Suppressor macrophage treated with lipopolysaccharide for 1 hour (primary cell): ENCODE data around the gene ATXN2.
"Not testable (repeated sequence)": the region's sequence is repeated elsewhere in the genome, so short reads cannot be mapped to it uniquely, and the experiment has no call there.

Experiments used
- DNase-seq, 3 donors: peaks; one replicate each; pipeline ENCODE4 v3.0.0-alpha.2; 2020 to 2022

The ATXN2 gene, protein sequence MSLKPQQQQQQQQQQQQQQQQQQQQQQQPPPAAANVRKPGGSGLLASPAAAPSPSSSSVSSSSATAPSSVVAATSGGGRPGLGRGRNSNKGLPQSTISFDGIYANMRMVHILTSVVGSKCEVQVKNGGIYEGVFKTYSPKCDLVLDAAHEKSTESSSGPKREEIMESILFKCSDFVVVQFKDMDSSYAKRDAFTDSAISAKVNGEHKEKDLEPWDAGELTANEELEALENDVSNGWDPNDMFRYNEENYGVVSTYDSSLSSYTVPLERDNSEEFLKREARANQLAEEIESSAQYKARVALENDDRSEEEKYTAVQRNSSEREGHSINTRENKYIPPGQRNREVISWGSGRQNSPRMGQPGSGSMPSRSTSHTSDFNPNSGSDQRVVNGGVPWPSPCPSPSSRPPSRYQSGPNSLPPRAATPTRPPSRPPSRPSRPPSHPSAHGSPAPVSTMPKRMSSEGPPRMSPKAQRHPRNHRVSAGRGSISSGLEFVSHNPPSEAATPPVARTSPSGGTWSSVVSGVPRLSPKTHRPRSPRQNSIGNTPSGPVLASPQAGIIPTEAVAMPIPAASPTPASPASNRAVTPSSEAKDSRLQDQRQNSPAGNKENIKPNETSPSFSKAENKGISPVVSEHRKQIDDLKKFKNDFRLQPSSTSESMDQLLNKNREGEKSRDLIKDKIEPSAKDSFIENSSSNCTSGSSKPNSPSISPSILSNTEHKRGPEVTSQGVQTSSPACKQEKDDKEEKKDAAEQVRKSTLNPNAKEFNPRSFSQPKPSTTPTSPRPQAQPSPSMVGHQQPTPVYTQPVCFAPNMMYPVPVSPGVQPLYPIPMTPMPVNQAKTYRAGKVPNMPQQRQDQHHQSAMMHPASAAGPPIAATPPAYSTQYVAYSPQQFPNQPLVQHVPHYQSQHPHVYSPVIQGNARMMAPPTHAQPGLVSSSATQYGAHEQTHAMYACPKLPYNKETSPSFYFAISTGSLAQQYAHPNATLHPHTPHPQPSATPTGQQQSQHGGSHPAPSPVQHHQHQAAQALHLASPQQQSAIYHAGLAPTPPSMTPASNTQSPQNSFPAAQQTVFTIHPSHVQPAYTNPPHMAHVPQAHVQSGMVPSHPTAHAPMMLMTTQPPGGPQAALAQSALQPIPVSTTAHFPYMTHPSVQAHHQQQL

DNA sequence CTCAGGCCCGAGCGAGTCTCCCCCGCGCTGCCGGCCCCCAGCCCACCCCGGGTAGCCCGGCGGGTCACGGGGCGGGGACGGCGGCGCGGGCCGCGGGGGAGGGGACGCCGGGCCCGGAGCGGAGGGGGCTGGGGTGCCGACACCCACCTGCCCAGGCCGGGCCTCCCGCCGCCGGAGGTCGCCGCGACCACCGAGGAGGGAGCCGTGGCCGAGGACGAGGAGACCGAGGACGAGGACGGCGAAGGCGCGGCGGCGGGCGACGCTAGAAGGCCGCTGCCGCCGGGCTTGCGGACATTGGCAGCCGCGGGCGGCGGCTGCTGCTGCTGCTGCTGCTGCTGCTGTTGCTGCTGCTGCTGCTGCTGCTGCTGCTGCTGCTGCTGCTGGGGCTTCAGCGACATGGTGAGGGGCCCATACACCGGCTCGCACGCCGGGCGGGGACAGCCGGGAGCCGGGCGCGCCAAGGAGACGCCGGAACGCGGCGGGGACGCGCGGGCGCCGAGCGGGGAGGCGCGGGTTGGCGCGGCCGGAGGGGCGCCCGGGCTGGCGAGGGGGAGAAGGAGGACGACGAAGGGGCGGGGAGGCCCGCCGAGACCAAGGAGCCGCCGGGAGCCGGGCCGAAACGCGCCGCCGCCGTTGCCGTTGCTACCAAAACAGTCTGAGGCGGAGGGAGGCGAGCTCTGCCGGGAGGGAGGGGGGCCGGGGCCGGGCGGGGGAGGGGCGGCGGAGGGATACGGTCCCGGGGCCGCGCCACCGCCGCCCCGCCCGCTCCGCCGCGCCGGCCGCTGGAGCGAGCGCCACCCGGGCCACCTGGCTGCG, at the start of gene ATXN2:
Gene ATXN2, minus strand, starts transcription at position 679 of the 816 bp plus-strand sequence. Its CDS starts 281 bp downstream, at position 398.
- DNase-seq: peak; percentile 60 to 92 (median 80)

DNA sequence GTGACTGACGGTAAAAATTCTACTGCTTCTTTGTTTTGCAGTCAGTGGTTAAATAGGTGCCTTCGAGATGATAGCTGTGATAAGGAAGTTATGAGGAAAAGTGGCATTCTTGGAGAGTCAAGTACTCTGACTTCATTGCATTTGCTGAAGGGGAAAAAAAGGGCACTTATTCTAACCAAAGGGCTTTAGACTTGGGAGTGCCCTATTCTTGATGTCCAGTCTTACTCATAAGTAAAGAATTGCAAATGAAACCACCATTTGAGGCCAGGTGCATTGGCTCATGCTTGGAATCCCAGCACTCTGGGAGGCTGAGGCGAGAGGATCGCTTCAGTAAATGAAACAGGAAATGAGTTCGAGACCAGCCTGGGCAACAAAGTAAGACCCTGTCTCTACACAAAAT, 46.3 kb upstream of the ATXN2 start:
- no peak for DNase-seq

DNA sequence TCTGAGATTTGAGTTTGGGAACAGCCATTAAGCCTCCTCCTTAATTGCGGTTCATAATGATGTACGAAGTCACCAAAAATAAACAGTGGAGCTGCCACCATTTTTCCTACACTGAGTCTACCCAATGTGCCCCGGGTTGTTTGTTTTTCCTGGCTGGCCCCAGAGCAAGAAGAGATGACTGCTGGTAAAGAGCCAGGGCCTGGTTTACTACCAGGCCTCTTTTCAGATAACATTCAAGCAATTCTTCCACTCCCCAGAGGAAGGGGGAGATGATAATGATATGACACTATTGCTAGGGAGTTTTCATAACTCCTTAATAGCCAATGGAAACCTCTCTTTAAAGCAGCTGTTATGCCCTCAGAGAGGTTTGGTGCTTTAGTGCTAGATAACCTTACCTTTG, 44.3 kb upstream of the ATXN2 start:
- DNase-seq: no peak

DNA sequence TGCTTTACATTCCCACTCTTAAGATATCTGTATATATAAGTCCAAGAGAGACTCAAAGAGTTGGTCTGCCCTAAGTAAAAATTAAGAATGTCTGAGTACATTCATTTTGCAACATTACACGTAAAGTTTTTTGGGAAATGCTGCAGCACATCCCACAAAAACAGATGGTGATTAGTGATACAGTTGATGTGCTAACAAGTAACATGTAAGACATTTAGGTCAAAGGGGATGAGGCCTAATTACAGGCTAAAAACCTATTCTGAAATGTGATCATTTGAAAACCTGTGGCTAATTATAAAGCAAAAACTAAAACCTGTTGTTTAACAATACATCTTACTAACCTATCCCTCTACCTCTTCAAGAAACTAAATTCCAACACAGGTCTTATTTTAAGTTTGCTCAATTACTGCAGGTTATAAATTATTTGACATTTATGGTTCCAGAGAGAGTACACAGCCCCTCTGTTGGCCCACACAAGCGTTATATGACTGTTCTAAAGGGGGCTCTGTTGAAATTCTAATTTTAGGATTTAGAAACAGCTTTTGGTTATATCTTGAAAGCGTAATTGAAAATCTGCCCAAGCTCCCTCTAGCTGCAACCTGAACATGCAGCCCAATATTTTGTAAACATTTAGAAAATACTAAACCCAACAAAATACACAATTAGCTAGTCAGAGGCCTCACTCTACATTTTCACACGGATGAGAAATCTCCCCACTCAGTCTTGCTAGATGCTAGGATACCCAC, 43.7 kb upstream of the ATXN2 start:
- DNase-seq: no peak

DNA sequence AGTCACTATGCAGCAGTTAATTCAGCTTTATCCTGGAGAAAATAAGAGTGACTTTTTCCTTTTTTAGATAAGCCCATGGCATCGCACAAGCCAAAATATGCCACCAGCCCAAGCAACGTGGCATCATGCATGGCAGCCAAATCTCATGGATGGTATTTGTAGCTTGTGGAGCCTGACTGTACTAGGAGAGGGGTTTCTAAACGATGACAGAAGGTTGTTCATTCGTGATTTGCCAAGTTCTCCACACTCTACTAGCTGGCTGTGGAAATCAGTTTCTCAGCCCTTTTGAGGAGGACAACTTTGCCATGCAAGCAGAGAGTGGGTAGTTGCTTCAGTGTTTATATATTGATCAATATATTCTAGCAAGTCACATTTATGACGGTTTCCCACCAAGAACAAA, 41.4 kb upstream of the ATXN2 start:
- no peak for DNase-seq

DNA sequence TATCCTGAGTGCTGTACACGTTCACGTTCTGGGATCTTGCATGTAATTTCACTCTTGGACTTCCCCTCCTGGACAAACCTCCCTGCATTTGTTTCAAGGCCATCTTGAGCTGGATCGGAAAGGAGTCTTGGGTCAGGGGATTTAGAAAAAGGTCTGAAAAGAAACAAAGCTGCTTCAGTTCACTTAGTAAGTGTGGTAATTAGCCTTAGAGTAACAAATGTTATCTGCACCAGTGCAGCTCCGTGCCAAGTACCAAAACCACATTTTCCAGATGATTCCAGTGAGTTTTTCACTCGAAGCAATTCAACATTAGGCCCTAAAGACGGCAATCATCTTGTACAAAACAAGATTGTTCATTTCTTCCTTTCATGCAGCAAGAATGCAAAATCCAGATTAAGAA, 39.4 kb upstream of the ATXN2 start:
- DNase-seq: no peak

DNA sequence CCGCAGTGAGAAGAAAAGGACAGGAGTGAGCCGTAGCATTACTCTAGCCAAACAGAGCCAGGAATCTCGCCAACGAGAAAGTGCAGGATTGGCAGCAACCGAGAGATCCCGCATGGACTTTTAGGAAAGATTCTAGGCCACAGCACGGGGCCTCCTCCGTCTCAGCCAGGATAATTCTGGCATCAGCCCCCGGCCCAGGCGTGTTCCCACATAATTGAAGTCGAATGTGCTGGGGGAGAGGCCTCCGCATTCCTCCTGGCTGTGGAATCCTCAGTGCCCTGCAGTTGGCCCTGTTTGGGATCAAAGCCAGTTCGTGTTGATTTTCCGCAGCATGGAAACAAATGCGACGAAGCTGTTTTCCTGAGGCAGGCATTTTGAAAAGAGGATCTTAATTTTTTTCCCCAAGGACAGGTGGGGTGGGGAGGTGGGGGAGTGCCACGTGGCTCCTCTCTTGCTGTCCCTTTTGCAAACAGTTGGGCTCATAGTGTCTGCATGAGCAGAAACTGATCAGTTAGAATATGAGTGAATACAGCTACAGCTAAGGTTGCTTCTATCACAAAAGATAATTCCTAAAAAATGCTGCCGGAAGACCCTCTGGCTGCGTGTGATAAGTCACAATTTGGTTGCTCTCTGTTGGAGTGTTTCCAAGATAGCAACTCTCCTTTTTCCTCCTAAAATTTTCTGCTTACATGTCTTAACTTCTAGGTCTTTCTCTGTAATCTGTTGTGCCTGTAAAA, 37.3 kb upstream of the ATXN2 start:
- DNase-seq: no peak

DNA sequence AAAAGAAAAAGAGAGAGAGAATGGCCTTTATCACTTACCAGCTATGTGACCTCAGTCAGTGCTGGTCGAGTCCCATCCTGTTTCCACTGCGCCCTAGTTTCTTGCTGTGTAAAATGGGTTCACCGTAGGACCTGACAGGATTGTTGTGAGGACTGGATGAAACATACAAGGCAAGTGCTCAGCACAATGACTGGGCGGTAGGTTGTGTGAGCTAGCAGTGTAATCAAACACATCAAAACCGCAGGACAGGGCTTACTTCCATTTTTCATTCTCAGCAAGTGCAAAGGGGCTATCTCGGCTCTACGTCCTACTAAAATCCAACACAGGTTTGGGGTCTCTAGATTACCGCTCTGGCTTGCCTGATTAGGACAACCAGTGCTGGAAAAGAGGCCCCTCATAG, 36.4 kb upstream of the ATXN2 start:
- peak in 2 of 3 donors; percentile 2 to 8 for DNase-seq

DNA sequence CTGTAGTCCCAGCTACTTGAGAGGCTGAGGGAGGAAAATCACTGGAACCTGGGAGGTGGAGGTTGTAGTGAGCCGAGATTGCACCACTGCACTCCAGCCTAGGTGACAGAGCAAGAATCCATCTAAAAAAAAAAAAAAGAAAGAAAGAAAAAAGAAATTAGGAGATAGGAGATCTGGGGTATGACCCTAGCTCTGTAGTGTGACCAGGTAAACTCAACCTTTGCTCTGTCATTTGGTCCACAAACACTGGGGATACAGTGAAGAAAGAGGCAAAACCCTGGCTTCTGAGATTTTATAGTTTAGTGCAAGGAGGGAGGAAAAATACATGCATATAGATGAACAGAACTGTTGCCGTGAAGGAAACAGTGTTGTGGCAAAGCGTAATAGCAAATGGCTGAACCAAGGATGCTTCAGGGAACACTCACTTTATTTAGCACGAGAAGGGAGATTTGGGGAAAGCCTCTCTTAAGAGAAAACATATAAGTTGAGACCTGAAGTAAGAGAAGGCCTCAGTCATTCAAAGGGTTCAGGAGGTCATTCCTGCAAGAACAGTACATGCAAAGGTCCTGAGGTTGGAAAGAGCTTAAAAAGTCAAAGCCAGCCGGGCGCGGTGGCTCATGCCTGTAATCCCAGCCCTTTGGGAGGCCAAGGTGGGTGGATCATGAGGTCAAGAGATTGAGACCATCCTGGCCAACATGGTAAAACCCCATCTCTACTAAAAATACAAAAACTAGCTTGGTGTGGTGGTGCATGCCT, 29.6 kb upstream of the ATXN2 start:
- DNase-seq: no peak

DNA sequence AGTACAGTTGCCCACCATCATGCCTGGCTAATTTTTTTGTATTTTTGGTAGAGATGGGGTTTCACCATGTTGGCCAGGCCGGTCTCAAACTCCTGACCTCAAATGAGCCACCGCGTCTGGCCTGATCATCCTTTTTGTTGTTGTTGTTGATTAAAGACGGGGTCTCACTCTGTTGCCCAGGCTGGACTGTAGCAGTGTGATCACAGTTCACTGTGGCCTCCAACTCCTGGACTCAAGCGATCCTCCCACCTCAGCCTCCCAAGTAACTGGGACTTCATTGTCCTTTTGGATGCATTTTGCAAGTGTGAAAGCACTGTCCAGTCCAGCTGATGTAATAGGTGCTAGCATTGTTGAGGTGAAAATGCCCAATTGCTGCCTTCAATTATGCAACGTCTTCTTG, 27.1 kb upstream of the ATXN2 start:
- no peak for DNase-seq

DNA sequence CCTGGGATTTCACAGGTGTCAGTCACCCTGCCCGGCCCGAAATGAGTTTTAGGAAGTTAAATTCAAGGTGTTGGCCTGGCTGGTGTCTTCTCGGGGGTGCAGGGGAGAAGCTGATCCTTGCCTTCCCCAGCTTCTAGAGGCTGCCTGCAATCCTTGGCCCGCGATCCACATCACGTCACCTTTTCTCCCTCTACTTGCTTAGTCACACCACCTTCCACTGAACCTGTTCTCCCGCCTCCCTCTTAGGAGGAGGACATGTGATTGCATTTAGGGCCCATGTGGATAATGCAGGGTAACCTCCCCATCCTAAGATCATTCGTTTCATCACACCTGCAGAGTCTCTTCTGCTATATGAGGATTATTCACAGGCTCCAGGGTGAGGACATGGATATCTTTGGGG, 25.4 kb upstream of the ATXN2 start:
- no peak for DNase-seq

DNA sequence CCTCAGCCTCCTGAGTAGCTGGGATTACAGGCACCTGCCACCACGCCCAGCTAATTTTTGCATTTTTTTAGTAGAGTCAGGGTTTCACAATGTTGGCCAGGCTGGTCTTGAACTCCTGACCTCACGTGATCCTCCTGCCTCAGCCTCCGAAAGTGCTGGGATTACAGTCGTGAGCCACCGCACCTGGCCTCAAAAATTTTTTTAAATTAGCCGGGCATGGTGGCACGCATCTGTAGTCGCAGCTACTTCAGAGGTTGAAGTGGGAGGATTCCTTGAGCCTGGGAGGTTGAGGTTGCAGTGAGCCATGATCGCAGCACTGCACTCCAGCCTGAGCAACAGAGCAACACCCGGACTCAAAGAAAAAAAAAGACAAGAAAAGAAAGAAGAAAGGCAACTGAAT, 18.7 kb upstream of the ATXN2 start:
- DNase-seq: not testable (repeated sequence)

DNA sequence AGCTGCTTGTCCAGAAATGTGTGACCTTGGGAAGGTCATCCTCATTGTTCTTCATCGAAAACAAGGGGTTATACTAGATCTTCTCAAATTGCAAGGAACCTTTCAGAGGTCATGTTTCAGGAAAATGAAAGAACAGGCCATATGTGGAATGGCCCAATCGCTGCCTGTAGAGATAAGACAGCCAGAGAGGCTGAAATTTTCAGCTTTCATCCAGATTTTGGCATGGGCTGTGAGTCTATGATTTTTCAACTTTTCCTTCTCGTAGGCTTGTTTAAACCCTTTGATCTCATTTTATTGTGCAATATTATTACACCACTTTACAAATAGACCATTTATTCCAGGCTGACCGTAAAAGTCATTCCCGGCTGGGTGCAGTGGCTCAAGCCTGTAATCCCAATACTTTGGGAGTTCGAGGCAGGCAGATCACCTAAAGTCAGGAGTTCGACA, 17.1 kb upstream of the ATXN2 start:
- no peak for DNase-seq

DNA sequence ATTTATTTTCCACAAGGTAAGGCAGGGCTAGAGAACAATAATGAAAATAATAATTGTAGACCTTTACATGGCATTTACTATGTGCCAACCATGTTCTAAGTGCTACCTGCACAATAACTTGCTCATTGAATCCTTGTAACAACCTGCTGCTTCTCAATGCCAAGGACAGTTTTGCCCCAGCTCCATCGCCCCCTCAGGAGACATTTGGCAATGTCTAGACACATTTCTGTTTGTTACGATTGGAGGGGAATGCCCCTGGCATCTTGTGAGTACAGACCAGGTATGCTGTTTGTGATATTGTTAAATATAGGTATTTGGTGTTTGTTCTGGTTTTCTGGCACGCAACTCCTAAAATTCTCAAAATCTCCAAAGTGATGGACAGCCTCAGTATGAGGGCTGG, 8.1 kb upstream of the ATXN2 start:
- DNase-seq: no peak

DNA sequence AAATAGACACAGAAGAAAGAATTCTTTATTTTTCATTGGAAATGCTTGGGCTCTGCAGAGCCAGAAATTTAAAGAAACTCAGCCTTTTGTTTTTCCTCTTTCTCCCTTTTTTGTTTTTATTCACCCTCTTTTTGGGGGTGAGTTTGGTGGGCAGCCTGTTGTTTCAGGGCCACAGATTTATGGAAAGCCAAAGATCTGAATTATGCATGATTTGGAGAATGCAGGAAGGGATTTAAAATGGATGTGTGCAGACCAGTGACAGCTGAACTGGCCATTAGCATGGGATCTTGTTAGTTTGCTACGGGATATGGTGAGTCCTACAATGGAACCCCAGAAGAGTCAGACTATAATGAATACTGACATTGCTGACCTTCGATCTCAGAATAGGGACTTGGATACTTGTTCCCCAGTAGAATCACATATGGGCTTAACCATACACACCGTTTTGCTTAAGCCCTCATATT, 7.7 kb upstream of the ATXN2 start:
- no peak for DNase-seq

DNA sequence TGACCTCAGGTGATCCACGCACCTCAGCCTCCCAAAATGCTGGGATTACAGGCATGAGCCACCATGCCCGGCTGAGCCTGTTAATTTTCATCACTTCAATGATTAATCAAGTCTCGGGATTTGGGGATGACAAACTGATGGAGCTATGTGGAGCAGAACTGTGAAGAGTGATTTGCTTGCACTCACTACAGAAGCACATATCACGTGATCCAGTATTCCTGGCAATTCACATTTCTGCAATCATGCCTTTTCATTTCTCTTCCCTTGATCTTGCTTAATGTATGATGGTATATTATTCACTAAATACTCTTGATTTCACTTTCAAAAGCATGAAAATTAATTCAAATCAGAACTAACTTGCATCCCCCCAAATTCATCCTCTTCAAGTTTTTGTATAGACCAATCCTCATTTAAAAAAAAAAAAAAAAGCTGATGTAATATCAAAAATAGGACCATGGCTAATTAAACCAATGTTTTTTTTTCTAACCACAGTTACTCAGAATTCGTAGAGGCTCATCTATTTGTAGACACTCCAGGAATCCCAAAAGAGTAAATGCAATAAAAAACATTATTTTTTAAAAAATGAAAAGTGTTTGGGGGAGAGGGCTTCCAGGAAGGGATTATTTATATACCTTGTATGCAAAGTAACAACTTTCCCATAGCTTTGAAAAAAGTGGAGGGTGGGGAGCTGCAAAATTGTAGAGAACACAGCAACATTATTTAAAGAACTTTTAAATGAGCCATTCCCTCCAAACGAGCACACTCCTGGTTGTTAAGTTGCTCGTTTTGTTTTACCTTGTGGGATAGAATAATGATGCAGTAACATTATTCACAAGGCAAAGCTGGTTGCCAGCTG, 7.0 kb upstream of the ATXN2 start:
- DNase-seq: no peak

DNA sequence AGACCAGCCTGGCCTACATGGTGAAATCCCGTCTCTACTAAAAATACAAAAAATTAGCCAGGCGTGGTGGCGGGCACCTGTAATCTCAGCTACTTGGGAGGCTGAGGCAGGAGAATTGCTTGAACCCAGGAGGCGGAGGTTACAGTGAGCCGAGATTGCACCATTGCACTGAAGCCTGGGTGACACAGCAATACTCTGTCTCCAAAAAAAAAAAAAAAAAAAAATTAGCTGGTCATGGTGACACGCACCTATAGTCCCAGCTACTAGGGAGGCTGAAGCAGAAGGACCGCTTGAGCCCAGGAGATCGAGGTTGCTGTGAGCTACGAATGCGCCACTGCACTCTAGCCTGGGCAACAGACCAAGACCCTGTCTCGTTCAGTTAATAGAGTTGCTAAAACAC, 3.7 kb upstream of the ATXN2 start:
- not testable (repeated sequence) for DNase-seq

DNA sequence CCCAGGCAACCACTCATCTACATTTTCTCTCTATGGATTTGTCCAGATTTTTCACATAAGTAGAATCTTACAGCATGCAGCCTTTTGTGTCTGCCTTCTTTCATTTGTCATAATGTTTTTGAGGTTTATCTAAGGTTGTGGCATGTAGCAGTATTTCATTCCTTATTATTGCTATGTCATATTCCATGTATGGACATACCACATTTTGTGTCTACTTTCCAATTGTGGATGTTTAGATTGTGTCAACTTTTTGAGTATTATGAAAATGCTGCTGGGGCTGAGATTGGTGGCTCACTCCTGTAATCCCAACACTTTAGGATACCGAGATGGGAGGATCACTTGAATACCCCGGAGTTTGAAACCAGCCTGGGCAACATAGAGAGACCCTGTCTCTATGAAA, 3.2 kb upstream of the ATXN2 start:
- no peak for DNase-seq

DNA sequence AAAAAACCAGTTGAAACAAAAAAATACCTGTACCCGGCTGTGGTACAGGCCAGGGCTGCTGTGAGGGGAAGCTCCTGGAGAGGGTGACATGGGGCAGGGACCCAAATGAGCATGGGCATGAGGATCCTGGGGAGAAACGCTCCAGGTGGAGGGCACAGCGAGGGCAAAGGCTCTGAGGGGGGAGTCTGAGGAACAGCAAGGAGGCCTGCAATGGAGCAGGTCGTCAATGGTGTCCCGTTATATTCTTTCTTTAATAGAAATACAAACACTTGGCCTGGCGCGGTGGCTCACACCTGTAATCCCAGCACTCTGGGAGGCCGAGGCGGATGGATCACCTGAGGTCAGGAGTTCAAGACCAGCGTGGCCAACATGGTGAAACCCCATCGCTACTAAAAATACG, 1.9 kb upstream of the ATXN2 start:
- not testable (repeated sequence) for DNase-seq
